Activated CD4-positive, alpha-beta memory T cell treated with anti-CD3 and anti-CD28 coated beads for 36 hours (primary cell): ENCODE measurements around the gene PLS1. TPM values are rescaled to one million over a fixed set of nuclear protein-coding genes. Genes with fewer than 3 reads are reported as not detected.
A peak's percentile ranks its signal among the peaks of the same experiment; 100 is the strongest.
"Not testable (repeated sequence)": the region's sequence is repeated elsewhere in the genome, so short reads cannot be mapped to it uniquely, and the experiment has no call there.

Experiments
- CTCF ChIA-PET: fragments of 350-600 bp; sonication (Branson Sonifier 250); formaldehyde crosslinking; loops from one replicate; lab custom pipeline; 2021; ENCODE audit warnings: antibody characterized with exemption, inconsistent platforms; lab: Charles Lee
- POLR2A ChIA-PET: fragments of 350-600 bp; sonication (Branson Sonifier 250); formaldehyde crosslinking; loops from one replicate; lab custom pipeline; 2021; ENCODE audit warnings: antibody characterized with exemption; lab: Charles Lee
- DNase-seq: peaks from one replicate; pipeline ENCODE4 v3.0.0-alpha.2; 2020
- H3K27ac Mint-ChIP-seq: one replicate; pipeline ENCODE4 v1.8.0; 2021; ENCODE audit warnings: mixed read lengths
- H3K27me3 Mint-ChIP-seq: one replicate; pipeline ENCODE4 v1.8.0; 2021; ENCODE audit warnings: mixed read lengths
- H3K36me3 Mint-ChIP-seq: one replicate; pipeline ENCODE4 v1.8.0; 2021; ENCODE audit warnings: mixed read lengths
- H3K4me1 Mint-ChIP-seq: one replicate; pipeline ENCODE4 v1.8.0; 2021; ENCODE audit warnings: low read depth, mixed read lengths
- H3K4me3 Mint-ChIP-seq: one replicate; pipeline ENCODE4 v1.8.0; 2021; ENCODE audit warnings: mild to moderate bottlenecking, mixed read lengths
- H3K9me3 Mint-ChIP-seq: one replicate; pipeline ENCODE4 v1.8.0; 2021; ENCODE audit warnings: mixed read lengths
- intact Hi-C: fragments of 100-400 bp; cut with micrococcal nuclease; formaldehyde crosslinking; loops from one replicate; pipeline ENCODE4 v1.15.1; 2023
- total RNA-seq, 2 experiments: library from RNA; stranded (reverse); gene quantifications; one replicate each; pipeline ENCODE4 v1.2.3, GENCODE V29; 2021

Gene PLS1
- total RNA-seq, 2 experiments from 2014 or later = 4.5 to 5.7 TPM

DNA sequence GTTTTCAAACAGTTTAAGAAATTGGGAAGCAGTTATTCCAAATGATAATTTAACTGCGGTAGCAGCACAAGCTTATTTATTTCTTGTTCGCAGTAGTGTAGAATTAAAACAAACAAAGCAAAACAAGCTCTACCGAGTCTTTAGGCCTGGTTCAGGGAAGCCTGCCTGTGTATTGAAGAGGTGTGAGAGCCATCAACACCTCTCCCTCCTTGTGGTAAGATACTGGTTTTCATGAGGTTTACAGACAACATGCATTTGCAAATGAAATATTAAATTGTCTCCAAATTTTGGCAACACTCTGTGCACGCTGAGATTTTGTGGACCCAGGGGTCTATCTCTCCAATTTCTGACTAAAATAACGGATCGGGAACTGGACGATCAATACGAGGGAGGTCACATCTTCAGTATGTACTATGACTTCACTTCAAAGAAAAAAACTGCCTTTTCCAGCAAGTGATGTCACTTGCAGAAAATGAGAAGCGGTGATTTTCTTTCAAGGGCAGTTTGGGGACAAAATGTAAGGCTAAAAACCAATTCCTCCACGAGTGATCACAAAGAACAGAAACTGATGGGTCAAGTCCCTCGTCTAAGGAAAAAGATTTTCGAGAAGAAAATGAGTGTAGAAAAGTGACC lies 18.4 kb upstream of the PLS1 start:
- Mint-ChIP-seq H3K27me3 (no peaks in the 10 kb centered on the region), H3K4me3 (peak overlapping the region; percentile 98), H3K36me3 (peaks cover 12% of the 10 kb centered on the region), H3K9me3 (no peaks in the 10 kb centered on the region), H3K27ac (peak overlapping the region; percentile 94), H3K4me1 (peaks cover 44% of the 10 kb centered on the region)
- ChIA-PET POLR2A (interaction anchor here (0.6 to 3.4 kb wide), 8 partner anchors 11 to 424 kb away, joined by 3 to 26 read pairs (median 8); partner anchors contain the start of genes PLS1, TRPC1, U2SURP and XRN1), CTCF (interaction anchor here (0.6 to 1.3 kb wide), 2 partner anchors 9 to 424 kb away, joined by 3 read pairs; no protein-coding TSS in a partner anchor)
- DNase-seq = no peak
- intact Hi-C loops = loop anchor here (1.0 to 5.0 kb wide), 8 partner anchors 18 to 1636 kb away; partner anchors contain the start of genes PLS1, SLC25A36, TRPC1 and U2SURP

GRCh38 chr3:142578329-142579223 lies 17.6 kb upstream of the PLS1 start, which contains the start of gene ATR:
ATR (minus strand) TSS chr3:142578733; CDS start chr3:142578704, 29 bp downstream.
- Mint-ChIP-seq H3K4me1 (peaks cover 43% of the 10 kb centered on the region), H3K27ac (peak within 1 kb of the TSS; percentile 94), H3K4me3 (peak within 1 kb of the TSS; percentile 98), H3K36me3 (peaks cover 12% of the 10 kb centered on the region), H3K27me3 (no peaks in the 10 kb centered on the region), H3K9me3 (no peaks in the 10 kb centered on the region)
- POLR2A ChIA-PET = interaction anchor here (0.6 to 3.4 kb wide), 9 partner anchors 10 to 423 kb away, joined by 3 to 26 read pairs (median 6); partner anchors contain the start of genes PLS1, TRPC1, U2SURP and XRN1
- peak; percentile 98 for DNase-seq
- CTCF ChIA-PET = interaction anchor here (0.6 to 1.1 kb wide), 3 partner anchors 8 to 424 kb away, joined by 3 to 5 read pairs (median 3); no protein-coding TSS in a partner anchor
- intact Hi-C loops = loop anchor here (1.0 to 5.0 kb wide), 8 partner anchors 18 to 1636 kb away; partner anchors contain the start of genes PLS1, SLC25A36, TRPC1 and U2SURP

GRCh38 chr3:142580061-142580423 lies 16.2 kb upstream of the PLS1 start:
- H3K4me1 Mint-ChIP-seq = peaks cover 37% of the 10 kb centered on the region
- CTCF ChIA-PET = no interaction called here
- no peak for DNase-seq
- intact Hi-C loops = no loop called here
- H3K27ac Mint-ChIP-seq = peak overlapping the region; percentile 94
- no peaks in the 10 kb centered on the region for H3K9me3 Mint-ChIP-seq
- H3K4me3 Mint-ChIP-seq = peak overlapping the region; percentile 98
- POLR2A ChIA-PET = no interaction called here
- no peaks in the 10 kb centered on the region for H3K27me3 Mint-ChIP-seq
- peaks cover 10% of the 10 kb centered on the region for H3K36me3 Mint-ChIP-seq

DNA sequence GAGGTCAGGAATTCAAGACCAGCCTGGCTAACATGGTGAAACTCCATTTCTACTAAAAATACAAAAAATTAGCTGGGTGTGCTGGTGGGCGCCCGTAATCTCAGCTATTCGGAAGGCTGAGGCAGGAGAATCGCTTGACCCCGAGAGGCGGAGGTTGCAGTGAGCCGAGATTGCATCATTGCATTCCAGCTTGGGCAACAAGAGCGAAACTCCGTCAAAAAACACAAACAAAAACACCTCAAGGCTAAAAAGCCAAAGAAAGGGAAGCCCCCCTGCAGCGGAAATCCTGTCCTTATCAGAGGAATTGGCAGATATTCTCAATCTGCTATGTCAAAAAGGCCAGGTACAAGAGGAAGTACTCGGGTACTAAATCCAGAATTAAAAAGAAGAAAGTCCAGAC lies 15.1 kb upstream of the PLS1 start:
- POLR2A ChIA-PET, H3K9me3 Mint-ChIP-seq, H3K27ac Mint-ChIP-seq, H3K27me3 Mint-ChIP-seq, H3K36me3 Mint-ChIP-seq, intact Hi-C loops, DNase-seq, CTCF ChIA-PET, H3K4me3 Mint-ChIP-seq: not testable (repeated sequence)
- H3K4me1 Mint-ChIP-seq = peaks cover 28% of the 10 kb centered on the region

GRCh38 chr3:142586803-142587406 lies 9.3 kb upstream of the PLS1 start:
- Mint-ChIP-seq H3K4me3 (no peak overlapping the region), H3K36me3 (no peaks in the 10 kb centered on the region), H3K27ac (no peak overlapping the region), H3K4me1 (no peaks in the 10 kb centered on the region), H3K27me3 (peaks cover 4% of the 10 kb centered on the region), H3K9me3 (no peaks in the 10 kb centered on the region)
- DNase-seq = no peak
- POLR2A ChIA-PET = no interaction called here
- intact Hi-C loops = loop anchor here (2.0 kb wide), 4 partner anchors 138 to 408 kb away; partner anchors contain the start of gene TRPC1
- CTCF ChIA-PET = interaction anchor here (0.6 to 1.6 kb wide), 12 partner anchors 10 to 415 kb away, joined by 3 to 7 read pairs (median 4); partner anchors contain the start of gene U2SURP

DNA sequence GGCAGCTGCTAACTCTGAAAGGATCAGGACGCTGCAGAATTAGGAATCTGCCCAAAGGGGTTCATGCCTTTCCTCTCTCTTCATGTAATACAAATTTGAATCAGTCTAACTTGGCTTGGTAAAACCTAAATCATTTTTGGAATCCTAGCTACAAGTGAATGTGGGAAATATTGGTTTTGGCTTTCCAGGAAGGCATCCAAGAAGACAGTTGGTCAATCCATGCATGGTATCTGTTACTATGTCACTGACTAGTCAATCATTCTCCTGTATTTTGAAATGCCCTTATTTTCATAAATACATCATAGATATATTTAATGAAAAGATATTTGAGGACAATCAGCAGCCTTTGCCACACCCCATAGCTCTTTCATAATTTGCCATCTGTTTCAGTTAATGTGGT lies 7.5 kb upstream of the PLS1 start:
- Mint-ChIP-seq H3K36me3 (no peaks in the 10 kb centered on the region), H3K27ac (no peak overlapping the region), H3K4me3 (no peak overlapping the region), H3K4me1 (no peaks in the 10 kb centered on the region), H3K9me3 (no peaks in the 10 kb centered on the region), H3K27me3 (peaks cover 7% of the 10 kb centered on the region)
- CTCF ChIA-PET = no interaction called here
- POLR2A ChIA-PET = interaction anchor here (1.0 kb wide), 1 partner anchor 10 kb away, joined by 4 read pairs; the partner anchor contains the start of gene ATR
- intact Hi-C loops = no loop called here
- DNase-seq = no peak

DNA sequence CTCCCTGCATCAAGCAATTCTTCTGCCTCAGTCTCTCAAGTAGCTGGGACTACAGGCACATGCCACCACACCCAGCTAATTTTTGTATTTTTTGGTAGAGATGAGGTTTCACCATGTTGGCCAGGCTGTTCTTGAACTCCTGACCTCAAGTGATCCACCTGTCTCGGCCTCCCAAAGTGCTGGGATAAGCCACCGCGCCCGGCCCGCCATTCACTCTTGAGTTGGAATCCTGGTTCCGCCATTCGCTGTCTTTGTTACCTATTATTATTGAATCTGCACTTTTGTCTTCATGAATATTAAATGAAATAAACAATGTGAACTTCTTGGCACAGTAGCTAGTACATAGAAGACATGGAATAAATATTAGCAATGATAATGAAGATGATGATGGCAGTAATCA lies 3.9 kb upstream of the PLS1 start:
- not testable (repeated sequence) for H3K9me3 Mint-ChIP-seq, H3K27ac Mint-ChIP-seq, DNase-seq, H3K4me3 Mint-ChIP-seq, H3K27me3 Mint-ChIP-seq, H3K4me1 Mint-ChIP-seq, H3K36me3 Mint-ChIP-seq
- intact Hi-C loops = loop anchor here (10.0 kb wide), 1 partner anchor 1383 kb away; the partner anchor contains the start of gene DIPK2A
- POLR2A ChIA-PET = interaction anchor here (1.1 kb wide), 1 partner anchor 14 kb away, joined by 4 read pairs; the partner anchor contains the start of gene ATR
- CTCF ChIA-PET = interaction anchor here (1.2 kb wide), 1 partner anchor 9 kb away, joined by 3 read pairs; no protein-coding TSS in a partner anchor

- H3K9me3 Mint-ChIP-seq = no peaks in the 10 kb centered on the region
- H3K27ac Mint-ChIP-seq = no peak overlapping the region
- no peaks in the 10 kb centered on the region for H3K36me3 Mint-ChIP-seq
- DNase-seq = no peak
- peaks cover 3% of the 10 kb centered on the region for H3K27me3 Mint-ChIP-seq
- peaks cover 10% of the 10 kb centered on the region for H3K4me1 Mint-ChIP-seq
- CTCF ChIA-PET = no interaction called here
- POLR2A ChIA-PET = no interaction called here
- peak overlapping the region; percentile 89 for H3K4me3 Mint-ChIP-seq
- intact Hi-C loops = loop anchor here (10.0 kb wide), 1 partner anchor 1380 kb away; the partner anchor contains the start of gene DIPK2A
These were observed 1.1 kb upstream of the PLS1 start for GRCh38 chr3:142595141-142595540.

DNA sequence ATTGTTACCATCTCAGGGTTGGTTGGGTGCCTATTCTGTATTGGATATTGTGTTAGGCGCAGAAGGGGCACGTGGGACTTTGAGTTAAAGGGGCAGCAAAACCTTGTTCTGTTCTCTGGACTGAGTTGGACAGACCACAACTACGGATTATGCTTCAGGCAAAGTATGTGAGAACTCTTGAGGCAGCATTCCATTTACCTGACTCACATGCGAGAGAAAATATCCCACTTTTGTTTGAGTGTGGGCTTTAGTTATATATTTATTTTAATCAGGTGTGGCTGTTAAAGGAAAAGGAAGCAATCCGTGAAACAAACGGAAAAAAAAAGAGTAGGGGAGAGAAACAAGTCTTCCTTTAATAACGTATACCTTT lies 627 bp upstream of the PLS1 start:
- intact Hi-C loops = loop anchor here (10.0 kb wide), 1 partner anchor 1379 kb away; the partner anchor contains the start of gene DIPK2A

GRCh38 chr3:142596726-142597088 lies 514 bp downstream of the PLS1 start:
- peak overlapping the region; percentile 89 for H3K4me3 Mint-ChIP-seq
- no peaks in the 10 kb centered on the region for H3K36me3 Mint-ChIP-seq
- ChIA-PET POLR2A (interaction anchor here (1.4 to 2.3 kb wide), 3 partner anchors 18 to 404 kb away, joined by 3 to 18 read pairs (median 5); partner anchors contain the start of genes ATR and TRPC1), CTCF (interaction anchor here (0.7 kb wide), 2 partner anchors 14 to 115 kb away, joined by 3 to 5 read pairs; no protein-coding TSS in a partner anchor)
- H3K9me3 Mint-ChIP-seq = no peaks in the 10 kb centered on the region
- no peak for DNase-seq
- H3K4me1 Mint-ChIP-seq = peaks cover 10% of the 10 kb centered on the region
- no peak overlapping the region for H3K27ac Mint-ChIP-seq
- intact Hi-C loops = loop anchor here (1.0 to 10.0 kb wide), 3 partner anchors 18 to 1378 kb away; partner anchors contain the start of genes ATR, DIPK2A and TRPC1
- peaks cover 3% of the 10 kb centered on the region for H3K27me3 Mint-ChIP-seq

More for the DNA sequence above, 627 bp upstream of the PLS1 start:
- ChIA-PET CTCF (interaction anchor here (0.6 kb wide), 1 partner anchor 104 kb away, joined by 3 read pairs; no protein-coding TSS in a partner anchor), POLR2A (interaction anchor here (1.4 to 2.3 kb wide), 3 partner anchors 17 to 405 kb away, joined by 3 to 18 read pairs (median 5); partner anchors contain the start of genes ATR and TRPC1)
- Mint-ChIP-seq H3K4me1 (peaks cover 10% of the 10 kb centered on the region), H3K36me3 (no peaks in the 10 kb centered on the region), H3K27ac (no peak overlapping the region), H3K9me3 (no peaks in the 10 kb centered on the region), H3K4me3 (peak overlapping the region; percentile 89), H3K27me3 (peaks cover 3% of the 10 kb centered on the region)
- no peak for DNase-seq

DNA sequence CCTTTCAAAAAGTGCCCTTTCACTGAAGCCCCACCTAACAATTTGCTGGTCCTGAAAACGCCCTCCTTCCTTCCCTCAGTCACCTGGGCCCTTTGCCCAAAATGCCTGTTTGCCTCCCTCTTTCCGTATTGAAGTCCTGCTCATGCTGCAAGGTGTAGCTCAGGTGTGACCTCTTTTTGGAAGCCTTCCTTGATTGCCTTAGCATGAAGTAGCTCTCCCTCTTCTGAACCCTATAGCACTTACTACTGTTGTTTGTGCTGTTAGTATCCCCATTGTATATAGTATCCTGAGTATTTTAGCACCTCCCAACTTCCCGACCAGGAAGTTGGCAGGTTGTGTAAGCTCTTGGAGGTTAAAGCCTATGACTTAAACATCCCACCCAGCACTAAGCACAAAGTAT lies 1.7 kb downstream of the PLS1 start:
- Mint-ChIP-seq H3K27me3 (no peaks in the 10 kb centered on the region), H3K27ac (no peak overlapping the region), H3K4me1 (peaks cover 10% of the 10 kb centered on the region), H3K9me3 (no peaks in the 10 kb centered on the region), H3K36me3 (no peaks in the 10 kb centered on the region), H3K4me3 (no peak overlapping the region)
- intact Hi-C loops = loop anchor here (10.0 kb wide), 1 partner anchor 1377 kb away; the partner anchor contains the start of gene DIPK2A
- POLR2A ChIA-PET = interaction anchor here (1.0 to 1.3 kb wide), 2 partner anchors 15 to 403 kb away, joined by 3 to 4 read pairs; no protein-coding TSS in a partner anchor
- CTCF ChIA-PET = interaction anchor here (0.8 to 1.7 kb wide), 3 partner anchors 11 to 376 kb away, joined by 4 to 7 read pairs (median 5); no protein-coding TSS in a partner anchor
- no peak for DNase-seq
